Stimulated activated CD8-positive, alpha-beta memory T cell treated with anti-CD3 and anti-CD28 coated beads, Interleukin-4, amount 100 ng/mL, for 4 hours (primary cell): ENCODE results near the gene SMIM38.

Source experiments
- DNase-seq, 2 donors: peaks; one replicate each; pipeline ENCODE4 v3.0.0-alpha.2; 2020; ENCODE audit warnings: low read depth in 2 of 2, low spot score in 1 of 2

Gene SMIM38

DNA sequence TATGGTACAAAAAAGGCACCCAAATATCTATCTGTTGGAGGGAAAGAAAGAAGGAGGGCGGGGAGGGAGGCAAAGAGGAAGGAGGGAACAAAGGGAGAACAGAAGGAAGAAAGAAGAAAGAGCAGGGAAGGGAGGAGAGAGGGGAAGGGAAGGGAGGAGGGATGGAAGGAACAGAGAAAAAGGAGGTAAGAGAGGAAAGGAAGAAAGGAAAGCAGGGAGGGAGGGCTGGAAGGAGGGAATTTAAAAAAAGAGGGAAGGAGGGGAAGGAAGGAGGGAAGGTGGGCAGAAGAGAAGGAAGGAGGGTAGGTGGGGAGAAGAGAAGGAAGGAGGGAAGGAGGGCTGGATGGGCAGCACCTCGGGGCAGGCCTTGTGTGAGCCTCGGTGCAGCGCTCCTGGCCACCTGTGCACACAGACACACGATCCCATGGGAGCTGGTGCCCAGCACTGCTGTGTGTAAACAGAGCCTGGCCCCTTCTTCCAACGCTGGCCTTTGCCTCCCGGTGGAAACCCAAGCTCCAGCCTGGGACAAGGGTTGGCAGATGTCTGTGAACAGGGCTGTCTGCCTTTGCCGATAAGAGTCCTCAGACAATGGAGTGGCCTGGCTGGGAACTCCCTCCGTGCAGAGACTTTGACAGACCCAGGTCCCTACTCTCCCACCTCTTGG, 23.2 kb downstream of the SMIM38 start:
- DNase-seq: no peak

DNA sequence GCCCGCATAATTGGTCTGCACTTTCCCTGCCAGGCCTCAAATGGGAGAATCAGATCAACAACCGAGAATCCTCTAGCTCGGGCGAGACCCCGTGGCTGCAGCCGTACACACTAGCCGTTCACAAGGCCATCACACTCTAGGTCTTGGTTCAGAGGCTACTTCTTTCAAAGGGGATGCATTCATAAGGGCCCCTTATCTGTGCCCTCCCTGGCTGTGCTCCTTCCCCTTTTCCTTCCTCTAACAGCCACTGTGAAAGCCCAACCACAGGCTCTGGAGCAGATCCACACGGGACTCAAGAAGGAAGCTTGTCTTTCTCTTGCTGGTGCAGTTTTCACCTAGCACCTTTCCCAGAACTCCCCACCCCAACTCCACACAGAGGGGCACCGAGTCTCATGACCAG, 24.5 kb downstream of the SMIM38 start:
- DNase-seq: no peak

DNA sequence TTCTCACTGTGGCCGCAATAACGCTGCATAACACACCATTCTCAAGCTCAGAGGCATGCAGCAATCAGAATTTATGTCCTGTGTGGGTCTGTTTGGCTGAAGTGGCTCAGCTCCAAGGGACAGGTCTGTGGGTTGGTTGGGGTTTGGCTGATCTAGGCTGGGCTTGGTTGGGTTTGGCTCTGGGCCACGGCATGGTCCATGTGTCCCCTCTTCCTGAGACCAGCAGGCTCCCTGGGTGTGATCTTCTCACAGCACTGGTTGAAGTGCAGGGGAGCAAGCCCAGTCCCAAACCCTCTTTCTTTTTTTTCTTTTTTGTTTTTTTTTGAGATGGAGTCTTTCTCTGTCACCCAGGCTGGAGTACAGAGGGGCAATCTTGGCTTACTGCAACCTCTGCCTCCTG, 25.0 kb downstream of the SMIM38 start:
- no peak for DNase-seq

DNA sequence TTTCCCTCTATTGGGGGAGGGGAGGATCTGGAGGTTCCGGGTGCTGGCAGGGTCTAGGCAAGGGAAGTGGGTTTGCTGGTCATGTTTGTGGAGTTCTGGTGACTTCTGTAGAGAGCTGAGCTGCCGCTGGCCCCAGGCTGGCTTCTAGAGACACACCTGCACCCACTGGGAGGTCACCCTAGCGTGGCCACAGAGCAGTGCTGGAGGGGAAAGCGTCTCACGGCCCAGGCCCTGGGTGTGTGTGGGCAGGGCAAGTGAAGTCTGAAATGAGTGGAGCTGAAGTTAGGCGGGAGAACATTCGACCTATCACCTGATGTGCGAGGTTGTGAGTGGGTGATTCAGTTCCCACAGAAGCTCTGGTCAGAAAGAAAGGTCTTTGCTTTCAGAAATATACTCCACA, 27.9 kb downstream of the SMIM38 start:
- no peak for DNase-seq

DNA sequence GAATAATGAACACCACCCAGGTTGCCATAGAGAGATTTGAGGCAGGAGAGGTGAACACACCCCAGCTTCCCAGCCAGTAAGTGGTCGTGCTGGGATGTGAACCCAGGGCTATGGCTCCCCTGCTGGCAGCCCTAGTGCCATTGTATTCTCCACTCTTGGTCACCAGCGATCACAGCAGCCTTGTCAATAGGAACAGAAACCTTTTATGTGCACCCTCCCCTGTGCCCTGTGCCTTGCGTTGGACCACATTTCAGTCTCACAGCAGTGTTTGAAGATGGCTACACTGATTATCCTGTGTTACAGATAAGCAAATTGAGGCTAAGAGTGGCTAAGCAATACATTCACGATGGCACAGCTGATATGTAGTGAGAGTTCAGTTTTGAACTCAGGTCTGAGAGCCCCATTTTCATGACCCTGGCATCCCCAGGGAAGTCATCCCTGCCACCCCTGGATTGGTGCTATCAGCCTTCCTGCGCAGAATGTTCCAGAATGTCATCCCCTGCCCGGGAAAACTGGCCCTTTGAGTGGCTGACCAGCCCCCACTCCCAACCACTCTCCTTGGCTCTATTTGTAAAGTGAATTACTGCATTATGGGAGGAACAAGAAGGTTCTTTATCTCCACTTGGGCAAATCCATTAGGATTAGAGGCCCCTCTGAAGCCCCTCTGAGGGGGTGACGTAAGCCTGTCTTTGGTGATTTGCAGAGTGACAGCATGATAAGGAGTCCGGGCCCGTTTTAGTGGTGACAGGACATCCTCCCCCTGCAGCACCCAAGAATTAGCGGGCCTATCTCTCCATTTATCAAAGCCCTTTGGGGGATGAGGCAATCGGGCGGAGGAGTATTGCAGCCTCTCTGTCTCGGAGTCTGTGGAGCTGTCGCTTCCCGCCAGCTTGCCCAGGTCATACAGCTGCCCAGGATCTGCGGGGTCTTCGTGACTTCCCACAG, 30.9 kb downstream of the SMIM38 start:
- DNase-seq: no peak

DNA sequence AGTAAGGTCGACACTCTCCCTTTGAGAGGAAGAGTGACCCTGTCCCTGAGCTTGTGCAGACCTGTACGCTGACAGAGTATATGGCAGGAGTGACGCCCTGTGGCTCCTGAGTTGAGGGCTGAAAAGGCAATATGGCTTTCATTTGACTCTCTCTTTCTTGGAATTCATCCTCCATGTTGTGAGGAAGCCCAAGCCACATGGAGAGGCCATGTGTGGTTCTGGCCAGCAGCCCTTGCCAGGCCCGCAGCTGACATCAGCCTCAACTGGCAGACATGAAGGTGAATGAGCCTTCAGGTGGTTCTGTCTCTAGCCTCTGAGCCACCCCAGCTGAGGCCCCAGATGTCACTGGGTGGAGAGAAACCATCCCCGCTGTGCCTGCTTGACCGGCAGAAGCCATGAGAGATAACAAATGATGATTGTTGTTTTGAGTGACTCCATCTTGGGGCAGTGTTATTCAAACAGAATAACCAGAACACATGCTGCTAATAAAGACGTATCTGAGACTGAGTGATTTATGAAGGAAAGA, 31.9 kb downstream of the SMIM38 start:
- no peak for DNase-seq

DNA sequence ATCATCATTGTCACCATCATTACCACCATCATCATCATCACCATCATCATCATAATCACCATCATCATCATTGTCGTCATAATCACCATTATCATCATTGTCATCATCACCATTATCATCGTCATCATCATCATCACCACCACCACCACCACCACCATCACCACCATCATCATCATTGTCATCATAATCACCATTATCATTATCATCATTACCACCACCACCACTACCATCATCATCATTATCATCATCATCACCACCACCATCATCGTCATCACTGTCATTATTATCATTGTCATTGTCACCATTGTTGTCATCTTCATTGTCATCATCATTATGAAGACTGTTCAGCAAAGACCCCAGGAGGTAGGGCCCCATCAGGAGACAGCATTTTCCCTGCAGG, 33.3 kb downstream of the SMIM38 start:
- DNase-seq: no peak

DNA sequence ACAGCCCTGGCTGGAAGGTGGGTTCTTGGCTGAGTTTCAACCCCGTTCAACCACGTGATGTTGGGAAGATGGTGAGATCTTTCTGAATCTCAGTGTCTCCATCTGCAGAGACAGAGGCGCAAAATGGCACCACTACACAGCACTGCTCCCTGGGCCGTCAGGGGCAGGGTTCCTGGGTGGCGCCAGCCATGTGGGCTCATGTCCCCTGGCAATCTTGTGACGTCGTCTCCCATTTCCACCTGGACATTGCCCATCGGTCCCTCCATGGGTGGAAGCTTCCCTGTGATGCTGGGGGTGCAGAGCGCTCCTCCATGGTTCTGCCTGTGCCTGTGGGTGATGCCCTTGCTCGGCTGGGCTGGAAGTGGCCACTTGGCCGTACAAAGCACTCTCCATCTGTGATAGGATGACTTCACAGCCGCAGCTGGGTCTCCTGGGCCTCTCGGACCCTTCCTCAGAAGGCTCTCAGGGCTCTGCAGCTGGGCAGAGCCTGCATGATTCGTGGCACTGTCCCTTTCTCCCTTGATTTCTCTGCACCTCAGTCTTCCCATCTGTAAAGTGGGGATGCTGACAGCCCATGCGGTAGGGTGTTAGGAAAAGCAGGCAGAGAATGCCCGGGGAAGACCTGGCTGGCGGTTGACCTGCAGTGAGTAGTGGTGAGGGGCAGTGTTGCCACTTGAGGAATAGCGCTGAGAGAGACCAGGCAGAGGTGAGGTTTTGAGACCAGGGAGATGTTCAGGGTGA, 35.2 kb downstream of the SMIM38 start:
- DNase-seq: no peak

DNA sequence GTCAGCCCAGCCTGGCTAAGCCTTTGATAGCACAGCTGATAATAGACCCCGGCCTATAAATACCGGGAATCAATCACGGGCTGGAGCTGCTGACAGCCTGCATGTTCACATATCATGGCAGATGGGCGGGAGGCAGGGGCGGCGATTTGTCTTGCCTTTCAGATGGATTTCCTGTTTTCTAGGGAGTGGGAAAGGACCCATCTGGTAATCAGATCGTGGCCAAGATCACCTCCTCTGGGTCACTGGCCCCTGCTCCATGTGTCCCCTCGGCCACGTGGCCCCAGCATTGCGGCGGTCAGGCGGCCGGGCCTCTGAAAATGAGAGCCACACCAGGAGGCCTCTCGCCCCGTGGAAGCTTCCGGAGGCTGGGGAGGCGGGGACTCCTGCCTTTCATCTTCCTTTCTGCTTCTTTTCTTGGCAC, 36.6 kb downstream of the SMIM38 start:
- no peak for DNase-seq

DNA sequence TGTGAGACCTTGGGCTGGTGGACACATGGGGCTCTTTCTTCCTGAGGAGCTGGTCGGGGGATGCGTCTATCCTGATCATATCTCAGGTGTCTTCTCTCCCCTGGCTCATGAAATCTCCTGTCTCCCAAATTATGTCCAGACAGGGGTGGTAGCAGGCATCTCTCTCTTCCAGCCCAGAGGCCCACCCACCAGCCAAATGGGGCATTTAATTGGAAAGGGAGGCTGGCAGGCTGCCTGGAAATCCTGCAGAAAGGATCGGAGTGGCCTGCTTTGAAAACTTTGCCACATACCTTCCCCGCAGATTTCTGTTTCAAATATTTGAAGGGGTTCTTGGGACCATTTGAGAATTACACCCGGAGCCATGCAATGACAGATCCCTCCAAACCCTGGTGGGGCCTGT, 37.4 kb downstream of the SMIM38 start:
- no peak for DNase-seq

DNA sequence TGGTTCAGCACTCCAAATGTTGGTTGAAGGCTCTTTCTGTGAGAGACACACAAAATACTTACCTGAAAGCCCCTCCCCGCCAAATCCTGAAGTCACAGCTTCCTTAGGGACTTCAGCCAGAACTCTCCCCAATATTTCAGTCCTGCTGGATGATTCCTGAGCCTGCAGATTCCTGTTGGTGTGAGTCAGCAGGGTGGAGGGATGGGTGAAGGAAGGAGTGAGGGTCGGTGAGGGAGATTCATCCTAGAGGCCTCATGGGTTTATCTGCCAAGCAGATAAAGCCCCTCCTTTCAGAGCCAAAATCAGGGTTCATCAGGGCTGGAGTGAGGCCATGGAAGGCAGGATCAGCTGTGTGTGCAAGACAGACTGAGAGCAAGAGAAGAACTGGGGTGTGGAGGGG, 37.9 kb downstream of the SMIM38 start:
- no peak for DNase-seq

DNA sequence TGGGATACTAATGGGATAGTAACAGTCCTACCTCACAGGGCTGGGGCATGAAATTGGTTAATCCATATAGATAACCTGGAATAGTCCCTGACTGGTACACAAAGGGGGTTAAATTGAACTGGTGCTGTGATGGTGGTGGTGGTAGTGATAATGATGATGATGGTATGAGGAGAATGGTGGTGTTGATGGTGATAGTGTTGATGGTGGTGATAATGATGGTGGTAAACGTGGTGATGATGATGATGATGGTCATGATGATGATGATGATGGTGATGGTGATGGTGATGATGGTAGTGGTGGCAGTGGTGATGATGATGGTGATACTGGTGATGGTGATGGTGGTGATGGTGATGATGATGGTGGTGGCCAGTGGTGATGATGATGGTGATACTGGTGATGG, 38.7 kb downstream of the SMIM38 start:
- DNase-seq: no peak

DNA sequence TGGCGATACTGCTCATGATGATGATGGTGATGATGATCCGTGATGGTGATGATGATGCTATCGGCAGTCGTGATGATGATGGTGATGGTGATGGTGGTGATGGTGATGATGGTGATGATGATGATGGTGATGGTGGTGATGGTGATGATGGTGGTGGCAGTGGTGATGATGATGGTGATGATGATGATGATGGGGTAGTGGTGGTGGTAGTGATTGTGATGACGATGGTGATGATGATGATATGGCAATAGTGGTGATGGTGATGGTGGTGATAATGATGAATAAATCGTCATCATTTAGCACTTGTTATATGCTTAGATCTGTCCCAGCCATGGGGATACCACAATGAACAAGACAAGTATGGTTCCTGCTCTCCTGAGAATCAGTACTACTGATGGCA, 39.2 kb downstream of the SMIM38 start:
- DNase-seq: no peak

DNA sequence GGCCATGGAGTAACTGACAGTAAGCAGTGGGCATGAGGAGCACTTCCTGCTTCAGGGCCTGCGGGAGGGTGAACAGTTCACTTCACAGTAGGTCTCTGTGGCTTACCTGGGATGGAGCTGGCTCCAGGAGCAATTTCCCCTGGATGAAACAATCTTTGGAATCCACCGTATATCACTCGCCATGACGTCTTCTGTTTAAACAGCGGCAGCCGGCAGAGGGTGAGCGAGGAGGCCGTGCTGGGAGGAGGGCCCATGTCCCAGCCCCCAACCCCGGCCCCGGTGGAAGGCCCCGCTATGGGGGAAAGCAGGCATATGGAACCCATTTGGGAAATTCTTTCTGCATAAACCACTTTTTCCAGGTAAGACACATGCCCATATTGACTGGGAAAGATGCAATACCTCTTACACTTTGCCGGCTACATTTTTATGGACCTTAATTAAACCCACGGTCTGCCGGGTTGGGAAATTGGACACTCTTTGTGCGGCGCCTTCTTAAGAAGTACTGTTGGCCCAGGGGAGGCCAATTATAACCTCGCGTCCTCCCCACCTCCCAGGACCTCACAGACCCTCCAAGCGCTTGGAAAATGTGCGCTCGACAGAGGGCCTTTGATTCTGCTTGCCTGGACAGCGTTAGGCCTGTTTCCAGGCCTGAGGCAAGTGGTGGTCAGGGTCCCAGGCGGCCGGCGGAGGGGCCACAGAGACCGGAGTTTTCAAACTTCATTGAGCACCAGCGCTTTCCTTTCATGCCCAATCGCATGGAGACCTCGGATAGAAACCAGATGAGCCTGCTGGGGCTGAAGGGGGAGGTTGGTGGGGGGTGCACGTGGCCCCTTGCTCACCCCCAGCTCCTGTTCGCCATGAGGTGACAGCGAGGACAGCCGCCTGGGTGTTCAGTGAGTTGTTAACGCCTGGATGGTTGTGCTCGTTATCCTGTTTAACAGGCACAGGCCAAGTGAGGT, 40.4 kb downstream of the SMIM38 start:
- no peak for DNase-seq

DNA sequence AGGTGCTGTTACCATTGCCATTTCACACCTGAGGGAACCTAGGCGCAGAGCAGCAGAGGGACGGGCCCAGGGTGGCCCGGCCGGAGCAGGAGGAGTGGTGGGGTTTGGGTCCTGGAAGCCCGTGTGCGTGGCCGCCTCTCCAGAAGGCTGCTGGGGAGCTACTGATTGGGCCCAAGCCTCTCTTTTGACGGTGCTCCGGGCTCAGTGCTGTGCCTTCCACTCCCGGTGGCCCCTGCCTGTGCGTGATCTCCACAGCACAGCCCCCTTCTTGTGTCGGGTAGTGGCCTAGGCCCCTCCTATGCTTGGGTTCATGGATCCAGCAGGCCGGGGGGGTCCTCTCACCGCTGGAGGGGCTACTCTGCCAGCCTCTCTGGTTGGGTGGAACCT, 41.0 kb downstream of the SMIM38 start:
- no peak for DNase-seq

DNA sequence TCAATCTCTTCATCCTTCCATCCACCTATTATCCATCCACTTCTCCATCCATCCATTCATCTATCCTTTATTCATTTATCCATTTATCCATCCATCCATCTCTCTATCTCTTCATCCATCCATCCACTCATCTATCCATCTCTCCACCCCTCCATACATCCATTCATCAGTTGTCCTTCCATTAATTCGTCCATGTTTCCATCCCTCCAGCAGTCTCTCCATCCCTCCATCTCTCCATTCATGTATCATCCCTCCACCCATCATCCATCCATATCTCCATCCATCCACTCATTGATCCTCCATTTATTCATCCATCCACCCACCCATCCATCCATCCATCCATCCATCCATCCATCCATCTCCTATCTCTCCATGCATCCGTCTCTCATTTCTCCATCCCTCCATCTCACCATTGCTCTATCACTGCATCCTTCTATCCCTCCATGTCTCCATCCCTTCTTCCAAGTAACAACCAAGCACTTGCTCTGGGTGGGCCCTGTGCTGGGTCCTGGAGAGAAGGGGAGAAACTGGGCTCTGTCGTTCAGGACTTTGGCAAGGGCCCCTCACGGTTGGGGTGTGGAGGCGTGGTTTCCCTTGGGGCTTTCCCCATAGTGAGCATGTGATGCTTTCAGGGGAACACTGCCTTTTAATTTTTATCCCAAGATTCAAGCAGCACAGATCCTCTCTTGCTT, 43.3 kb downstream of the SMIM38 start:
- no peak for DNase-seq

DNA sequence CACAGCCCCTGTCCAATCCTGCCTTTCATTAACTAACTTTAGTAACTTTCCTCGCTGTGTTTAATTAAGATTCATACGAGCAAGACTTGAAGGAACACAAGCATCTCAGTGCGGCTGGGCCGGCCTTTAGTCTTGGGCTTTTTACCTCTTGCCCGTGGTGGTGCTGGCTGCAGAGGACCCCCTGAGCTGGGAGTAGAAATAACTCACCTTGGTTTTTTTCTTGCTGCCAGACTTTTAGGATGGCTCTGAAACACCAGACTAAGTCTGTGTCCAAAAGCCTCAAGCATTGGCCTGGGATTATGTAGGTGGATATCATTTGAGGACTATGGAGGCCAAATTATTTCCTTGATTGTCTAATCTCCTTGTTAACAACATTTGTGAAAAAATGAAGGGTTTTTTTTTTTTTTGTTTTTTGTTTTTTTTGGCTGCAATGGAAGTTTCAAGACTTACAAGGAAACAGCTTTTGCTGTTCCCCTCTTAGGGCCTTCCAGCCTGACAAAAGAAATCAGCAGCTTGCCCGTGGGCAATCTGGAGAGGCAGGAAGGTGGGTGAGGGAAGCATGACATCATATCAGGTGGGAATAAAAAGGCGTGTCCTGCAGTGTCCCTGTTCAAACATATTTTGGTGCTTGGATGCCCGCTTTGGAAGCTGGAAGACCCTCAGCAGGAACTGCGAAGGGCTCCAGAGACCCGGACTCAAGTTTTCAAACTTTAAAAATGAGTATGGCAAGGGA, 44.0 kb downstream of the SMIM38 start:
- no peak for DNase-seq

DNA sequence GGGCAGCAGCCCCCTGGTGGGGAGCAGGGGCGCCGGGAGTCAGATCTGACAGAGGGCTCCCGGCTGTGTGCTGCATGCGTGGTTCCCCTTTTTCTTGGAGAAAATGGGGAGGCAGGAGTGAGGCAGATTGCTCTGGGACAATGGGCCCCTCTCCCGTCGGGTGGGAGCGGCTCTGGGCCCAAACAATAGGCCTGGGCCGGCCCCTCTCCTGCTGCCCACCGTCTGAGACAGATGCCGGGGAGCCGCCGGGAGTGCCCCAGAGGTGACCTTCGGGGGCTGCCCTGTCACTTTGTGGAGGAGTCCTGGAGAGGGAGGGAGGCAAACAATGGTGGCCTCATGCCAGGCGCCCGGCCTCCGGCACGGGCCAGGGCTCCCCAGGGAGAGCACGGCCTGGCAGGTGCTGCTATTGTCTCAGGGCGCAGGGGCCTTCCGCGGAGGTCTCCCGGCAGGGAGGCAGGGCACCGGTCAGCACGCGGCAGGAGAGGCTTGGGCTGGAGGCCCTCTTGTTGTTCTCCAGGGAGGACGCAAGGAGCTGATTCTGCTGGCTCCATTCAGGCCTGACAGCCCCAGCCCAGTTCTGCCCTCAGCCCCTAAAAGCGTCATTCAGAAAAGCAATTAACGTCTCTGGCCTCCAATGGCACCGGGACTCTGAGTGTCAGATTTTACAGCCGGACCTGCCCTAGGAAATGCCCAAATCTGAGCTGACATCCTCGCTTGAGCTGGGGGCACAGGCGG, 44.8 kb downstream of the SMIM38 start:
- no peak for DNase-seq

DNA sequence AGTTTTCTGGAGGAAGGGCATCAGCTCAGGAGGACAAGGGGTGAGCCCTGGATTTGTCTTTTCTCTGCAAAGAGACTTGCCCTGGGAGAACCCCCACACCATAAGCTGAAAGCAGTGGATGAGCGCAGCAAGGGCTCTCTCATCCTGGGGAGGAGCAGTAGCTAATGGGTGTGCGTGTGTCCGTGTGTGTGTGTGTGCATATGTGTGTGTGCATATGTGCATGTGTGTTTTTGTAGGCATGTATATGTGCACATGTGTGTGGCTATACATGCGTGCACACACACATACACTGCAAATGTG, 45.3 kb downstream of the SMIM38 start:
- DNase-seq: no peak
